GM19372 (cell line): ENCODE measurements around the gene VCAM1.

Source experiments
- ATAC-seq: cut with Tn5 transposase; IDR thresholded peaks from one replicate; pipeline ENCODE4 v1.9.1; 2021; ENCODE audit warnings: mild to moderate bottlenecking, low read depth, moderate library complexity; ENCODE audit not compliant: unreplicated experiment

Gene VCAM1

GRCh38 chr1:100722221-100722620 lies 2.7 kb downstream of the VCAM1 start:
- no peak for ATAC-seq

GRCh38 chr1:100724281-100724680 lies 4.7 kb downstream of the VCAM1 start:
- ATAC-seq = no peak

DNA sequence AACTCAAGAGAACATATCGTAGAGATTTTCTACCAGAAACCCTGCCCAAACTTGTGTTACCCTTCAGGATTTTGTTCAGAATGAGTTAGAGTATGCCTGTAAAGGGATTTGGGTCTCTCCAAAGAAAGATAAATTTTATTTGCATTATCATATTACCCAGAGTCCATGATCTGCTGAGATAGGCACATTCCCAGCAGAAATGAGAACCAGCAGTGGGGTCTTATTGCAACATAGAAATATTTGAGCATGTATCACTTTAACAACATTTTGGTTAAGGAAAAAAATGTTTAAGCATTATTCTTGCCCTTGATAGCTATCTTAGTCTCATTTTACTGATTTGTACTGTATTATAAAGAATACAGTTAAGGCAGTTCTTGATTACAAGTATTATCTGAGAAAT lies 10.6 kb downstream of the VCAM1 start:
- ATAC-seq = no peak

GRCh38 chr1:100731309-100731708 lies 11.8 kb downstream of the VCAM1 start:
- ATAC-seq = no peak

- no peak for ATAC-seq
Measured at GRCh38 chr1:100731758-100732157, 12.2 kb downstream of the VCAM1 start.

- ATAC-seq = no peak
Measured at GRCh38 chr1:100734676-100735075, 15.1 kb downstream of the VCAM1 start.

GRCh38 chr1:100735244-100735643 lies 15.7 kb downstream of the VCAM1 start:
- ATAC-seq = no peak

DNA sequence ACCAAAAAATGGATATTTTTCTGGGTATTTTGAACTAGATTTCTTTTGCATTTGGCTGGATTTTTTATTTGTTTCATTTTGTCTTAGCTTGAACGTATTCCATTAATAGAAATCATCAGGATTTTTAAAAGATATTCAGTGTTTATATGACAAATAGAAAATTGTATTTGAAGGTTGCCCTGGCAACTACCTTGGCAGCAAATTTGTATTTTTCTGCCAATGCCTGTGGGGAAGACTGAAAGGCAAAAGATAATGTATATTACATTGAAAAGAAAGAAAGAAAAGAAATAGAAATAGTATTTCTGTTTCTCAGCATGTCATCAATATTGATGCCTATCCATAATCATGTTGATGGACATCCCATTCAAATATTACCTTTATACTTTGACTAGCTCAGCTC lies 16.8 kb downstream of the VCAM1 start:
- ATAC-seq = no peak

DNA sequence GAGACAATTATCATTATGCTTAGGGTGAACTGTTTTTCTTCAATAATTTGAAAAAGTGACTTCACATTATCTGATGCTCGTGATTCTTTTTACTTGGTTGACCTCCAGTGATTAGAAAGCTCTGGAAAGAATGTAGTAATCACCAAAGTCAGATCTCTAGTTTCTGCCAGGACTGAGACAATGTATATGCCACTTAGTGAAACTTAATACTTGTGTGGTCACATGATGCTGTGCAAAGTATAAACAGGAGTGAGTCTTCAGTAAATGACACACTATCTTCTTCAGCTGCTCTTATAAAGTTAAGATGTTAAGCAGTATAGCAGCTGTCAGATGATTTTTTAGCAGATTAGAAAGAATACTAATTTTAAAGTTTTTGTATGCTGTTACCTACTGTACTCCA lies 17.2 kb downstream of the VCAM1 start:
- ATAC-seq = no peak

- ATAC-seq = no peak
Measured at GRCh38 chr1:100746542-100746932, 27.0 kb downstream of the VCAM1 start.

- no peak for ATAC-seq
Measured at GRCh38 chr1:100747771-100748170, 28.2 kb downstream of the VCAM1 start.

DNA sequence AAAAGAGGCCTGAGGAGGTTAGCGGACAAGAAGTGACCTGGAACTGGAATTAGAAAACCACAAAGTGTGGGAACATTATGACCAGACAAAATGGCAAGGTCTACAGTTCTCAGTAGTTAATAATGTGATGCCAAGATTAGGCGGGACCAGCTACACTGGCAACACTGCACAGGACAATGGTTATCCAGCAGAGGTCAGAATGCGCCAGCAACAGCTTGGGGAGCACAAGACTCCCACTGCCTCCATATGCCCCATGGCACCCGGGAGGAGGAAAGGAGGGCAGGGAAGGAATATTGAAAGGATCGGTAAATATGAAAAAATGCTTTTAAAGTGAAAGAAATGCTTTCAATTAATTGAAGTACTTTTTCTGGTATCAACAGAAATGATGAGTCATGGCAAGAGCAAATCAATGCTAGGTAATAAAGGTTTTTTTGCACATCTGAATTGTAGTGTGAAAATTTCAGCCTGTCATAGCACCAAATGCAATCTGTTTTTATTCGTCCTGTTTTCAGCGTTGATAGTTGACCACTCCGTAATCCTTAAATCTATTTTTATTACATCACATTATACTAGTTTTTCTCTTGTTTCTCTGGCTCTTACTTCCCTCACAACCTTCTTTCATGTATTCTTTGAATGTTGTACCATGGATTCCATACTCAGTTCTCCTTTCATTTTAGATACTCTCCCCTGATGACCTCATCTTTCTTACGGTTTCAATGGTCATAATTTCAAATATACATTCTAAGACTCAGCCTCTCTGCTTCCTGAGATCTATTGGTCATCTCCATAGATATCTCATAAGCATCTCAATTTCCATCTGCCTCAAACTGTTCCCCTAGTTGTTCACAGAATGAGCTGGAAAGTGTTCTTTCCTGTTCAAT lies 30.7 kb downstream of the VCAM1 start:
- no peak for ATAC-seq

DNA sequence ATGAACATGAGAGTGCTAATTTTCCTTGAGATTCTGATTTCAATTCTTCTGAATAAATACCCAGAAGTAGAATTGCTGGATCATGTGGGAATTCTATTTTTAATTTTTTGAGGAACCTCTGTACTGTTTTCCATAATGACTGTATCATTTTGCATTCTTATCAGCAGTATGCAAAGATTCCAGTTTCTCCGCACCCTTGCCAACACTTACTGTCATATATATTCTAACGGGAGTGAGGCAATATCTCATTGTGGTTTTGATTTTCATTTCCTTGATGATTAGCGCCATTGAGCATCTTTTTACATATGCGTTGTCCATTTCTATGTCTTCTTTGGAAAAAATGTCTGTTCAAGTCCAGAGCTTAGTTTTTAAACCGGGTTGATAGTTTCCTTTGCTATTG lies 33.2 kb downstream of the VCAM1 start:
- ATAC-seq = no peak

GRCh38 chr1:100757946-100758345 lies 38.4 kb downstream of the VCAM1 start:
- ATAC-seq = no peak

DNA sequence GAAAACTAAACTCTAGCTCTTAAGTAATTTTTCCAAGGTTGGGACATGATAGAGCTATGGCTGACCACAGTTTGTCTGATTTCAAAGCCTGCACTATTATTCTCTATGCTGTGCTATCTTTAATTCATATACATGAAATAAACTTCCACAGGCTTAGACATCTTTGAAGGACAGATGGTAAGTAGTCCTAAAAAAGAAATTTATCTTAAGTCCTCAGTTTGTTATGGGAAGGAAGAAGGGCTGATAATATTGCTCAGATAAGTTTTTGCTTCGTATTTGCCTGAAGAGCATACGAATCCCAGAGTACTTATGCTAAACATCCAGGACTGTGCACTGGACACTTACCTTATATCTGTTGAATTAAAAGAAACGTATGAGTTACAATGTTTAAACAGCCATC lies 39.6 kb downstream of the VCAM1 start:
- ATAC-seq = no peak

GRCh38 chr1:100760511-100760910 lies 41.0 kb downstream of the VCAM1 start:
- ATAC-seq = no peak

GRCh38 chr1:100762461-100762860 lies 42.9 kb downstream of the VCAM1 start:
- ATAC-seq = no peak

DNA sequence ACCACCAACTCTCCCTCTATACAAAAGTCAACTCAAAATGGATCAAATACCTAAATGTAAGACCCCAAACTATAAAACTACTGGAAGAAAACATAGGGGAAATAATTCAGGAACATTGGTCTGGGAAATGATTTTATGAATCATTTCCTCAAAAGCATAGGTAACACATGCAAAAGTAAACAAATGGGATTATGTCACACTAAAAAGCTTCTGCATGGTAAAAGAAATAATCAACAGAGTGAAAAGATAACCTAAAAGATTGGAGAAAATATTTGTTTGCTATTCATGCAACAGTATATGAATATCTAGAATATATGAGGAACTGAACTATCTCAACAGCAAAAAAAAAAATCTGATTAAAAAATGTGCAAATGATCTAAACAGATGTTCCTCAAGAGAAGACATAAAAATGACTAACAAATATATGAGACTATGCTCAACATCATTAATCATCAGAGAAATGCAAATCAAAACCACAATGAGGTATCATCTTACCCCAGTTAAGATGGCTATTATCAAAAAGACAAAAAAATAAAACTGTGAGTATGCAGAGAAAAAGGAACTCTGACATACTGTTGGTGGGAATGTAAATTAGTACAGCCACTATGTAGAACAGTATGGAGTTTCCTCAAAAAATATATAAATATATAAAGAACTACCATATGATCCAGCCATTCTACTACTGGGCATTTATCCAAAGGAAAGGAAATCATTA lies 47.8 kb downstream of the VCAM1 start:
- ATAC-seq = no peak

DNA sequence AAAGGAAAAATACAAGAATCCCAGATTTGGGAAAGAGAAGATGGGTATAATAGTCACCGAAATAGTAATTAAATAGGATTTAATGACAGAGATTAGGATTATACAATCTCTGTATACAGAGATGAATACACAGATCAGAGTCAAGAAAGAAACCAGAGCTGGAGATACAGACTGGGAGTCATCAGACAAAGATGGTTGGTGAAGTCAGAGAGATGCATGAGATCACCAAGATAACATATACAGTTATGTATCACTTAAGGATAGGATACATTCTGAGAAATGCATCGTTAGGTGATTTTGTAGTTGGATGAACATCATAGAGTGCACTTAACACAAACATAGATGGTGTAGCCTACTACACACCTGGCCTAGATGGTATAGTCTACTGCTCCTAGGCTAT lies 49.8 kb downstream of the VCAM1 start:
- ATAC-seq = no peak

DNA sequence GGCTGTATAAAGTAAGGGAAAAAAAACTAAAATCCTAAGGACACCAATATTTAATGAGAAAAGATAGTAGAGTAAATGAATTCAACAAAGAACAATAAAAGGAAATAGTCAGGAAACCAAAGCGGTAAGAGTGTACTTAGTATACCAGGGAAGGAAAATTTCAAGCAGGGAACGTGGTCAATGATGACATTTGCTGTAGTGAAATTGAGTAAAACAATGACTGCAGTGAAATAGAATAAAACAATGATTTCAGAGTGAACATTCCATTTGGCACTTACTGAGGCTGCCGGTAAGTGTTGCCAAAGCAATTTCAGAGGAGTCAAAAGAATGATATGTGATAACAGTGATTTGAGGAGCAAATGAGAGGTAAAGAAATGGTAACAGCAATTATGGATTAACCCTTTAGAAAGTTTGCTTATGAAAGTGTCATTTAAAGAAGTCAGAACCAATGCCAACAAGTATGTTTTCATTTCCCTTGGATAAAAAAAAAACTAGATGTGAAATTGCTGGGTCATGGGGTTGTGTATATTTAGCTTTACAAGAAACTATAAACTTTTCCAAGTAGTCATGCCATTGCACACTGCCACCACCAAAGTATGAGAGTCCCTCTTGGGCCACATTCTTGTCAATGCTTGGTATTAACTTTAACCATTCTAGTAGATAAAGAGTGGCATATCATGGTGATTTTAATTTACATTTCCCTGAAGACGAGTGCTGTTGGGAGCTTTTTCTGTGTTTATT lies 50.5 kb downstream of the VCAM1 start:
- no peak for ATAC-seq

- ATAC-seq = no peak
Measured at GRCh38 chr1:100773444-100773843, 53.9 kb downstream of the VCAM1 start.
